ENCODE results near the gene MYLK.

The MYLK gene

GRCh38 chr3:123668906-123669305 is 215.2 kb downstream of the MYLK start:
- DNase-seq (ENCODE audit: low read depth): no peak

- DNase-seq (ENCODE audit: low read depth): no peak
Measured at GRCh38 chr3:123667784-123668183, 216.3 kb downstream of the MYLK start.

- DNase-seq (ENCODE audit: low read depth): no peak
Measured at GRCh38 chr3:123664753-123665152, 219.4 kb downstream of the MYLK start.

- DNase-seq (ENCODE audit: low read depth): no peak
Measured at GRCh38 chr3:123663977-123664376, 220.2 kb downstream of the MYLK start.

GRCh38 chr3:123661973-123662372 is 222.2 kb downstream of the MYLK start:
- DNase-seq (ENCODE audit: low read depth): no peak

GRCh38 chr3:123660900-123661299 is 223.2 kb downstream of the MYLK start:
- DNase-seq (ENCODE audit: low read depth): no peak

GRCh38 chr3:123660141-123660675 is 223.9 kb downstream of the MYLK start:
- no peak for DNase-seq (ENCODE audit: low read depth)

- DNase-seq (ENCODE audit: low read depth): no peak
Measured at GRCh38 chr3:123658852-123659206, 225.3 kb downstream of the MYLK start.

- peak; percentile 19 for DNase-seq (ENCODE audit: low read depth)
Measured at GRCh38 chr3:123658118-123658851, 225.8 kb downstream of the MYLK start.

GRCh38 chr3:123657568-123657967 is 226.6 kb downstream of the MYLK start:
- DNase-seq (ENCODE audit: low read depth): no peak

GRCh38 chr3:123657111-123657510 is 227.0 kb downstream of the MYLK start:
- no peak for DNase-seq (ENCODE audit: low read depth)

- DNase-seq (ENCODE audit: low read depth): peak; percentile 20
Measured at GRCh38 chr3:123656691-123657090, 227.4 kb downstream of the MYLK start.

GRCh38 chr3:123656274-123656673 is 227.9 kb downstream of the MYLK start:
- no peak for DNase-seq (ENCODE audit: low read depth)

- DNase-seq (ENCODE audit: low read depth): no peak
Measured at GRCh38 chr3:123655400-123655799, 228.7 kb downstream of the MYLK start.

- peak; percentile 53 for DNase-seq (ENCODE audit: low read depth)
Measured at GRCh38 chr3:123653221-123653682, 230.9 kb downstream of the MYLK start.

GRCh38 chr3:123652342-123652984 is 231.7 kb downstream of the MYLK start:
- DNase-seq (ENCODE audit: low read depth): peak; percentile 81

- no peak for DNase-seq (ENCODE audit: low read depth)
Measured at GRCh38 chr3:123651449-123652341, 232.4 kb downstream of the MYLK start.

GRCh38 chr3:123650101-123650500 is 234.0 kb downstream of the MYLK start:
- DNase-seq (ENCODE audit: low read depth): no peak

- no peak for DNase-seq (ENCODE audit: low read depth)
Measured at GRCh38 chr3:123648696-123649405, 235.3 kb downstream of the MYLK start.

- DNase-seq (ENCODE audit: low read depth): no peak
Measured at GRCh38 chr3:123644358-123644757, 239.8 kb downstream of the MYLK start.

GRCh38 chr3:123642957-123643330 is 241.2 kb downstream of the MYLK start:
- DNase-seq (ENCODE audit: low read depth): no peak
